ACHN (cell line): ENCODE measurements around the gene COPS9.

ENCODE experiments used
- DNase-seq: peaks from one replicate; pipeline ENCODE4 v3.0.0-alpha.2; 2015
- in situ Hi-C: cut with HindIII; loops from 2 replicates; pipeline ENCODE4 v1.10.0; 2017; ENCODE audit warnings: low sequenced_read_pairs, low pct_ligation_motif_present, low pct_unique_long_range_greater_than_20kb

Gene COPS9

GRCh38 chr2:240086563-240086962 lies 49.5 kb downstream of the COPS9 start:
- in situ Hi-C loops, result no loop called here
- DNase-seq, result no peak
